RWPE2 (cell line): Measurements from ENCODE around the gene ARHGAP15.

ENCODE experiments used
- ATAC-seq: fragments of 200-7000 bp; cut with Tn5 transposase; 3 replicates; pipeline ENCODE4 v1.9.1; 2021; ENCODE audit warnings: low read depth
- DNase-seq: peaks from one replicate; pipeline ENCODE4 v3.0.0-alpha.2; 2020; ENCODE audit warnings: low spot score
- H3K27ac ChIP-seq: fragments of 450-650 bp; 2 replicates; pipeline ENCODE4 v1.5.1; 2017; ENCODE audit warnings: mild to moderate bottlenecking; ENCODE audit not compliant: poor library complexity, severe bottlenecking
- H3K27me3 ChIP-seq: fragments of 250-450 bp; sonication (Bioruptor Pico); 2 replicates; pipeline ENCODE4 v1.5.1; 2021; ENCODE audit warnings: mild to moderate bottlenecking, moderate library complexity; ENCODE audit not compliant: insufficient read depth, poor library complexity, severe bottlenecking
- H3K36me3 ChIP-seq: fragments of 250-450 bp; sonication (Bioruptor Pico); 2 replicates; pipeline ENCODE4 v1.5.1; 2020; ENCODE audit warnings: low read depth, mild to moderate bottlenecking, moderate library complexity
- H3K4me1 ChIP-seq: fragments of 250-450 bp; sonication (Bioruptor Pico); 2 replicates; pipeline ENCODE4 v1.5.1; 2021; ENCODE audit warnings: mild to moderate bottlenecking, moderate library complexity; ENCODE audit not compliant: insufficient read depth, poor library complexity, severe bottlenecking
- H3K4me3 ChIP-seq: fragments of 250-450 bp; sonication (Bioruptor Pico); 2 replicates; pipeline ENCODE4 v1.5.1; 2021; ENCODE audit warnings: mild to moderate bottlenecking, moderate library complexity; ENCODE audit not compliant: severe bottlenecking
- H3K9me3 ChIP-seq: fragments of 250-450 bp; sonication (Bioruptor Pico); 2 replicates; pipeline ENCODE4 v1.5.1; 2021; ENCODE audit warnings: mild to moderate bottlenecking, moderate library complexity; ENCODE audit not compliant: severe bottlenecking
- TF ChIP-seq, protein P1 (sequence below): fragments of 450-650 bp; IDR thresholded peaks from one replicate; pipeline ENCODE4 v1.5.1; 2017; ENCODE audit warnings: mild to moderate bottlenecking, moderate library complexity; ENCODE audit not compliant: poor library complexity, severe bottlenecking

Gene ARHGAP15

DNA sequence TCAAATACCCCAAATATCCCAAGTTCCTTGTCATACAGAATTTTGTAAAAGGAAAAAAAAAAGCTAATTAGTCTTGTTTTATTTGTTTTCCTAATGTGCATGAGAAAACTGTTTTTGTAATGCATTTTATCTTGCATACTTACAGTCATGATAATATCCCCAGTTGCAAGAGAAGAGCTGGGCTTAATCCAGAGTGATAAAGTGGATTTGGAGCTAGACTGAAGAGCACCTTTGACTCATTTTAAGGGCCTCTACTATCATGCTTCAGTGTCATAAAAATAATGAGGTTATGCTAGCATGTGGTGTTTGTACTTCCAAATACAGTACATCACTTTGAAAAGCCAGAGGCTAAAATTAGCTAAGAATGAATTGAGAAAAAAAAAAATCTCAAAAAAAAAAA lies 26.4 kb downstream of the ARHGAP15 start:
- Histone ChIP-seq H3K36me3 (no peaks in the 10 kb centered on the region), H3K4me3 (no peak overlapping the region), H3K27me3 (peaks cover 20% of the 10 kb centered on the region), H3K27ac (no peak overlapping the region), H3K4me1 (no peaks in the 10 kb centered on the region), H3K9me3 (no peaks in the 10 kb centered on the region)
- TF ChIP-seq, protein P1, sequence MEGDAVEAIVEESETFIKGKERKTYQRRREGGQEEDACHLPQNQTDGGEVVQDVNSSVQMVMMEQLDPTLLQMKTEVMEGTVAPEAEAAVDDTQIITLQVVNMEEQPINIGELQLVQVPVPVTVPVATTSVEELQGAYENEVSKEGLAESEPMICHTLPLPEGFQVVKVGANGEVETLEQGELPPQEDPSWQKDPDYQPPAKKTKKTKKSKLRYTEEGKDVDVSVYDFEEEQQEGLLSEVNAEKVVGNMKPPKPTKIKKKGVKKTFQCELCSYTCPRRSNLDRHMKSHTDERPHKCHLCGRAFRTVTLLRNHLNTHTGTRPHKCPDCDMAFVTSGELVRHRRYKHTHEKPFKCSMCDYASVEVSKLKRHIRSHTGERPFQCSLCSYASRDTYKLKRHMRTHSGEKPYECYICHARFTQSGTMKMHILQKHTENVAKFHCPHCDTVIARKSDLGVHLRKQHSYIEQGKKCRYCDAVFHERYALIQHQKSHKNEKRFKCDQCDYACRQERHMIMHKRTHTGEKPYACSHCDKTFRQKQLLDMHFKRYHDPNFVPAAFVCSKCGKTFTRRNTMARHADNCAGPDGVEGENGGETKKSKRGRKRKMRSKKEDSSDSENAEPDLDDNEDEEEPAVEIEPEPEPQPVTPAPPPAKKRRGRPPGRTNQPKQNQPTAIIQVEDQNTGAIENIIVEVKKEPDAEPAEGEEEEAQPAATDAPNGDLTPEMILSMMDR, result no peak
- no peak for ATAC-seq
- DNase-seq, result no peak

DNA sequence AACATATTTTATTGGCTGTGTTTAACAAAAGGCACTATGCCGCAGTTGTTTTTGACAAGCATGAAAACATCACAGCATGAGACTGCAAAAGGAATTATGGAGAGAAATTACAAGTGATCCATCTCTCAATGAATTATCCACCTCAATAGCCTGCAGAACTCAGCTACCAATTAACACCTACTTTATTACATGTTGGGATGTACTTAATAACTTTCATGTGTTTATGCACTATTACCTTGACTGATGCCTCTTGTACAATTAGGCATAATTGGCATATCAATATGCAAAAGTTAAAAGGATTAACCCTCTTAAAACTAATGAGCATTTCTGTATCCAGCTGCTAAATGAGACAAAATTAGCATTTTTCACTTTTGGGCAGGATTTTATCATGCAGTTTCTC lies 27.8 kb downstream of the ARHGAP15 start:
- H3K9me3 ChIP-seq, result no peaks in the 10 kb centered on the region
- DNase-seq, result no peak
- ATAC-seq, result no peak
- H3K27ac ChIP-seq, result no peak overlapping the region
- TF ChIP-seq, protein P1, result no peak
- H3K27me3 ChIP-seq, result peaks cover 23% of the 10 kb centered on the region
- H3K4me3 ChIP-seq, result no peak overlapping the region
- H3K4me1 ChIP-seq, result no peaks in the 10 kb centered on the region
- no peaks in the 10 kb centered on the region for H3K36me3 ChIP-seq

- Histone ChIP-seq H3K27ac (no peak overlapping the region), H3K27me3 (peaks cover 27% of the 10 kb centered on the region), H3K4me1 (no peaks in the 10 kb centered on the region), H3K4me3 (no peak overlapping the region), H3K9me3 (no peaks in the 10 kb centered on the region), H3K36me3 (no peaks in the 10 kb centered on the region)
- DNase-seq, result no peak
- ATAC-seq, result no peak
- TF ChIP-seq, protein P1, result no peak
Measured at GRCh38 chr2:143157418-143157817, 28.2 kb downstream of the ARHGAP15 start.

DNA sequence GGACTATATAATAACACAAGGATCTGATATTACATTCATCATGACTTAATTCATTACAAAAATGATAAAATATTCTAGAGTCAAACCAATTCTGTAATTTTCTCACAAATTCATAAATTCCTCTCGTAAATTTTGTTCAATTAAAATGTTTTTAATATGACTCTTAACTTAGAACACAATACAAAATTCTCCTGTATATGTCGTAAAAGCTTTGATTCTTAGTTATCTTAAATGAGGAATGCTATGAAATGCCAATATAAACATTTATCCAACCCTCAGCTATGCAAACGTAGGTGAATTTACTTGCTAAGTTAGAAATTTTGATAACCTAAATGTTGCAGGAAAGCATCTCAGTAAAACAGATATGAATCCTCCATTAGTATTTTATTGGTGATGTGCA lies 28.9 kb downstream of the ARHGAP15 start:
- Histone ChIP-seq H3K27me3 (peaks cover 29% of the 10 kb centered on the region), H3K36me3 (no peaks in the 10 kb centered on the region), H3K9me3 (no peaks in the 10 kb centered on the region), H3K27ac (no peak overlapping the region), H3K4me3 (no peak overlapping the region), H3K4me1 (no peaks in the 10 kb centered on the region)
- DNase-seq (no peak), ATAC-seq (no peak)
- TF ChIP-seq, protein P1, result no peak

- no peaks in the 10 kb centered on the region for H3K4me1 ChIP-seq
- no peaks in the 10 kb centered on the region for H3K9me3 ChIP-seq
- DNase-seq (no peak), ATAC-seq (no peak)
- H3K36me3 ChIP-seq, result no peaks in the 10 kb centered on the region
- H3K27me3 ChIP-seq, result peaks cover 29% of the 10 kb centered on the region
- TF ChIP-seq, protein P1, result no peak
- no peak overlapping the region for H3K27ac ChIP-seq
- no peak overlapping the region for H3K4me3 ChIP-seq
Measured at GRCh38 chr2:143158551-143159485, 29.6 kb downstream of the ARHGAP15 start.
